GM19463 (cell line): ENCODE measurements around the gene TANC2.
"Not testable (repeated sequence)": the region's sequence is repeated elsewhere in the genome, so short reads cannot be mapped to it uniquely, and the experiment has no call there.

Experiments
- ATAC-seq: cut with Tn5 transposase; IDR thresholded peaks from one replicate; pipeline ENCODE4 v1.9.1; 2021; ENCODE audit warnings: mild to moderate bottlenecking, moderate library complexity; ENCODE audit not compliant: unreplicated experiment

The TANC2 gene

DNA sequence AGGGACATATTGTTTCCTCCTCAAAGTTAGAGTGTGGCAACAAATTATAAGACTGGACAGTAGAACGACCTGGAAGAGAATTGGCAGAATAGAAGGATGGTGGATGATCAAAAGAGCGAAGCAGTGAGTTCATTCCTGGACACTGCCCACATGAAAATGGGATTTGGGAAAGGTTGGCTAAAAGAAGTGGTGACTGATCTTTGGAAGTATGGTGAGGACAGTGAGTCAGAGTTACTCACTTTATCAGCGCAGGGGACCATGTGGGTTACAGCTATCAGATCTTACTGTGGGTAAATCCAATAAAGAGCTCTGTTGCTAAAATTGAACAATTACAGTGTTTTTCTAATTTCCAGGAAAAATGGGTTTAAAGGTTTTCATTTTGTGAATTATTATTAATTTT, 2.7 kb upstream of the TANC2 start:
- ATAC-seq = no peak

DNA sequence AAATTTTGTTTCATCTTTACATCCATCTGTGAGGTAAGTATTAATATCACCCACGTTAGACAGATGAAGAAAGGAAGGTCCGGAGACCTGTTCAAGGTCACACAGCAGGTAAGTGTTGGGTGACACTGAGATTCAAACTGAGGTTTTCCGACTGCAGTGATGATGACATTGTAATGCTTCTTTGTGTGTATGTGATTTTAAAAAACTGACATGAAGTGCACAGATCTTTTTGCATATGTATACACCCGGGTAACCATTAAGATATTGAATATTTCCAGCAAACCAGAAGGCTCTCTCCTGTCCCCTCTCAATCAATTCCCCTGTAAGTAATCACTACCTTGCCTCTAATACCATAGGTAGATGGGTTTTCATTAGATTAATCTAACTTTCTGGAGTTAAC, 1.5 kb upstream of the TANC2 start:
- ATAC-seq = no peak

DNA sequence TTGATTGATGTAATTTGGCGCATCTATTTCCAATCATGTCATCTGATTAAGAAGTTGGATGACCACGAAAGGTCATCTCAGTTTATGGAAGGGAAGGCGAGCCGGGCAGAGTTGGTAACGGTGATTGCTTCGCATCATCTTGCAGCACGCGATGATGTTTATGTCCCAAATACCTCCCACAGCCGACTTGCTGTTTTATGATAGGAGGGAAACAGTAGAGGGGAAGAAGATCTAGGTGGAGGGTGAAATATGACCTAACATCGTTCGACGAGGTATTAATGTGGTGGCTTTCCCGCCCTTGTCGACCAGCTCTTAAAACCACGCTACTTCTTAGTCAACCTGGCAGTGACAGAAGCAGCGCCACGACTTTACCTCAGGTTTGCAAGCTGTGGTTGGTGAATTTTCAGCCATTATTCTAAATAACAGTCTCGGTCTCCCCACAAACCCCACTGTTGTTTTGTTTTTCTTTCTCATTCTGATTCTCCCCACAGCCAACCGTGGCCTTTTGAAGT, 805 bp upstream of the TANC2 start:
- no peak for ATAC-seq

DNA sequence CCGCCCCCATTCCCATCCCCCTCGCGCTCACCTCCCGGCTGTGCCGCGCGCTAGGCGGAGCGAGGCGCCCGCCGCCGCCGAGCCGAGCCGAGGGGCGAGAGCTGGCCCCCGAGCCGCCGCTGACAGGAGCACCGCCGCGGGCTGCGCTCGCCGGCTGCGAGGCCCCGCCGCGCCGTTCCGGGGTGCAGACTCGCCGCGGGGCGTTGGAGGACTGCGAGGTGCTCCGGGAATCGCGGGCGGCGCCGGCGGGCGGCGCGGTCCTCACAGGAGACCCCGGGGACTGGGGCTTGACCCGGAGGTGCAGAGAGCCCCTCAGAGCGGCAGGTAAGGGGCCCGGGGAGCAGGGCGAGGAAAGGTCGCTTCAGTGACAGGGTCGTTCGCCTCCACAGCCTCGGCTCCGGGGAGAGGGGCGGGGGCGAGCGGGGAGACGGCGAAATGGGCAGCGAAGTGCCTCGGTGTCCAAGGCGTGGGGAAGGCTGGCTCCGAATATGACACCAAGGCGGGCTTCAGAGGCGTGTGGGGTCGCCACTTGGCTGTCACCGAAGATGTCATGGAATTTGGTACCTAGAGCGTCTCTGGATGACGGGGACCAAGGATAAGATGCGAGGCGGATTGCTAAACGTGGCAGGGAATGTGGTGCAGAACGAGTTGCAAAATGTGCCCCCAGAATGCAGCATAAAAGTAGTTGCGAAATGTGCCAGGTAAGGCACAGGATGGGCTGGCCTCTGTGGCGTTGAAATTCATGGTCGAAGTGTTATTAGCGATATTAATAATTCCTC, 580 bp downstream of the TANC2 start:
- ATAC-seq = no peak

DNA sequence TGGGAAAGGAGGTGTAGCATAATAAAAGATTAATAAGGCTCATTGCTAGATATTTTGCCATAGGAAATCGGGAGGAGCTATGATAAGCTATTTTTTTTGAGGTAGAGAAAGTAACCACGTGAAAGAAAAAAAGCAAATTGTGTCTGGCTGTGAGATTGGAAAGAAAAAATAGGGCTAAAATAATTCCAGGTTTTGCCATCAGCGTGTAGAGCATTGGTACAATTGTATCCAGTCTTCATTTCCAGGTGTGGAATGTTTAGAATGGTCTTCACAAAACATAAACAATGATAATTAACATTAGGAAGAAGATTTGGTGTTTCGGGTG, 1.1 kb downstream of the TANC2 start:
- no peak for ATAC-seq

DNA sequence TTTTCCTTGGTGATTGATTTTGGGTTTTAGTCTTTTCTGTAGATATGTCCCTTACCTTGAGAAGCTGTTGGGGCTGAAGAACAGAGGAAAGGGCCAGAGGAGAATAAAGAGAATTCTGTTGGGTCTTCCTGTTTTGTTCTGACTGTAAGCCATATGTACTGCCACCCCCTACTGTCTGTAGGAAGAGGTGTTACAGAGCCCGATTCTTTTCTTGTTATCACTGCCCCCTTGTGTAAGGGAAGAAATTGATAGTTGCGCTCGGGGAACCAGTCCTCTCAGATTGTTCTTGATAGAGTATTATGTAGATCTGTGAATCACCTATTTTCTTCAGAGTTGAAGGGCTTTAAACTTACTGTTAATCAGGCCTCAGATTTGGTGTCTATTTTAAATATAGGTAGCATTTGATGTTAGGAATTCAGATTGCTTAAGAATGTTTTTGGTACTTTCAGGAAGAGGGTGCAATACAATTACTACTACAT, 2.4 kb downstream of the TANC2 start:
- ATAC-seq = peak; percentile 64

DNA sequence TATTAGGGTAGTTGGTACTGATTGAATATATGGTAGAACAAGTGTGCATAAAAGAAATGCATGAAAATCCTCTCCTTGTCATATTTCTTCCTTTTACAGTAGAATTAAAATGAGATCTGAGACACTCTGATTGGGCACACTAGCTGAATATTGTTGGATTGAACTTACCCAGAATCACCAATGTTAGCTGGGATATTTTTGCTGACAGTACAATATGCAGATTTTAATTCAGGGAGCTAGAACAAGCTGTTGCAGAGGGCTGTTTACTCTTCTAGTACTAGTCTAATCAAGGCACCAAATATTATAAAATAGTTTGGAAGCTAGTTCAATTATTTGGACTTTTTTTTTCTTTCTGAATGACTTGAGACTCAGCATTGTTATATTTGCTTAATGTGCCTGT, 4.6 kb downstream of the TANC2 start:
- no peak for ATAC-seq

DNA sequence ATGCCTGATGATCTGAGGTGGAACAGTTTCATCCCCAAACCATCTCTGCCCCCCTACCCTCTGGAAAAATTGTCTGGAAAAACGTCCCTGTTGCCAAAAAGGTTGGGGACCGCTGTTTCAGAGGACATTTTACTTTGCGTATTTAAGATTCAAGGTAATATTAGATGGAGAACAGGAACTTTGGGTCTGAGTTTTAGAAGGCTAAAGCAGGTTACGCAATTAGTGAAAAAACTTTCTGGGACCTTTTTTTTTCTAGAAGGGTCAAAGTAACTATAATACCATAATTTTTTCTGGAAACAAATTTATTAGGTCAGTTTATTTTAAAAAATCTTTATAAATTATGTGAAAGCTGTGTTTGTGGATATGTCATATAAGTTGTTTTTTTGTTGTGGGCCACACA, 5.8 kb downstream of the TANC2 start:
- no peak for ATAC-seq

DNA sequence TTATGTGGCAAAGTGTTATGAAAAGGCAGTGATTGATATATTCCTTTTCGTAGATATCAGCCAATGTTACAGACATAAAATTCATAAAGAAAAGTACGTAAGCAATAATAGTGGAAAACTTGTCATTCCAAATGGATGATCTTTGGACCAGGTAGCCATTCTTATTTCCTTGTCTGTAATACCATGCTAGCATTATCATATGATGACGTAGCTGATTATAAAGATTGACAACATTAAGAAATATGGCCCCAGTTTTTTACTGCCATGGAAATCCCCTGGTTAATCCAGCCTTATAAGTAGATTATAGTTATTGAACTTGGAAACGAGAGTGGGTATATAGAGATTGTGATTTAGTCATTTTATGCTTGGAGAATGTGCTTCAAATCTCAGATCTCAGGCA, 8.8 kb downstream of the TANC2 start:
- no peak for ATAC-seq

DNA sequence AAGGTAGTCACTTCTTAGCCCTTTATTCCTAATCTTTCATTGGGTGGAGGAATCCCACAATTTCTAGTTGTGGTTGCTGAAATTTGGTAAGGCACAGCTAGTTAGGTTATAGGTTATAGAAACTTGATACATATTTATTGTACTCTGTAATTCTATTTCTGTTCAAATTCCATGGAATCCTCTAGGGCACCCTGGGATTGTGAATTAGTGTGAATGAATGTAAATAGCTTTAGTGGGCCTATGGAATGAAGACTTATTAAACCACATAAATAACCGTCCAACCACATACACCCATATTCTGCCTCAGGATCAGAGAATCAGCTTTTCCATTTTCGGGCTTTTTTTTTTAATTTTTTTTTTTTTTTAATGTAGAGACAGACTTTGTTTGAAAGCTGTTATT, 9.2 kb downstream of the TANC2 start:
- no peak for ATAC-seq

DNA sequence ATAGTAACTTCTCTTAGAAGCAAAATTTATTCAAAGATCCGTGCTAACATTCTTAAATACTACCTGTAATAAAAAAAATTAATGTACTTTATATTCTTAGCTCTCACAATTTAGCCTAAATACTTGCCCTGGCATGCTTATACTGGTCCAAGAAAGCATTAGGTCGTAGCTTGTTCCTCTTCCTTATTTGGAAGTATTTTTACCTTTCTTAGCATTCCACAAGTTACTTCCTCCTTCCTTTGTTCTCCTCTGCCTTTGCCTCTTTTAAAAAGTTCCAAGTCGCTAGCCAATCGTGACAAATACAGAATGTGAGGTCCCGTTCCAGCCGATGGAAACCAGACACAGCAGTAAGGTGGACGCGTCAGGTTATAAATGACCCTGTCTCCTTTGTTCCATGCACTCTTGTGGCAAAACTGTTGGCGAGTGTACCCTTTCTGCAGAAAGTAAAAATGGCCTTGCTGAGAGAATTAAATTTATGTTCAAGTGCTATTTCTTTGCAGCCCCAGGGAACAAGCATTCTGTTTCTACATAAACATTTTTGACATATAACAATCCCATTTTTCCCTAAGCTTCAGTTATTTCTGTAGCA, 10.7 kb downstream of the TANC2 start:
- ATAC-seq = not testable (repeated sequence)

DNA sequence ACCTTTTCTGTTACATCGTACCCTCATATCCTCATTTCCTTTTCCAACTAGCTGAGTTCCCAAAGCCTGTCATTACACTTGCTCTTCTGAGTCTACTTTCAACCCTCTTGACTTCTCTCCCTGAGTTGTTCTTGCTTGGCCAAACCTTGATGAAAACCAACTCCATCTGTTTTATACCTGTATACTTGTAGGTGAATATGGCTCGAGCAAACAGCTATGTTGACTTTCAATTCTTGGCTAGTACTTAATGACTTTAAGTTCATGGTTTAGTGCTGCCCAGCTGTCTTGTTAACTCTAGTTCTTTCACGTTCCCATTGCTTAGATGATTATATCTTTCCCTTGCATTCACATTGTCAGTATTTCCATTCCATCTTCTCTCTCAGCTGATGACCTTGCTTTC, 14.8 kb downstream of the TANC2 start:
- no peak for ATAC-seq

DNA sequence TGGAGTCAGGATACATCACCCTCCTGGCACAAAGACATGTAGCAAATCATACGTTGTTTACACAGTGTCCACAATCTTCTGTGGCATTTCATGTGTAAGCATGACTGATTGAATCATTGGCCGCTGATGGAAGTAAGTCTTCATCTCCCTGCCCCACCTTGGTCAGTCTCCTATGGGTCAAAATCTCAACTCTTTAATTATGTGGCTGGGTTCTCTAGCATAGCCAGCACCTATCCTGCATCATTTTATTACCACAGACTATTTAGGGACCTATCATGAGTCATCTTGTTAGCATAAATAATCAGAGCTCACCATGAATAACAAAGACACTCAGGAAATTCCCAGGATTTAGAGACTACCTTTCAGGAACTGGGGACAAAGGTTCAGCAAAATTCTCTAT, 15.9 kb downstream of the TANC2 start:
- no peak for ATAC-seq

DNA sequence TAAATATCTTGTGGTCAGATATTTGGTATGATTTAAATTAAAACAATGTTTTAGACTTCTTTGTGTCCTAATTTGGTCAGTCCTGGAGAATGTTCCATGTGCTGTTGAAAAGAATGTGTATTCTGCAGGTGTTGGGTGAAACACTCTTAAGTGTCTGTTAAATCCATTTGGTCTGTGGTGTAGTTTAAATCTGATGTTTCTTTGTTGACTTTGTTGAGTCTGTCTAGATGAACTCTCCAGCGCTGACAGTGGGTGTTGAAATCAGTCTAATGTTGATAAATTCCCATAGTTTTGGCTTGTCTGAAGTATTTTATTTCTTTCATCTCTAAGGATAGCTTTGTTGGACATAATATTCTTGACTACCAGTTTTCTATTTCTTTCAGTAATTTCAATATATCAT, 18.8 kb downstream of the TANC2 start:
- no peak for ATAC-seq

DNA sequence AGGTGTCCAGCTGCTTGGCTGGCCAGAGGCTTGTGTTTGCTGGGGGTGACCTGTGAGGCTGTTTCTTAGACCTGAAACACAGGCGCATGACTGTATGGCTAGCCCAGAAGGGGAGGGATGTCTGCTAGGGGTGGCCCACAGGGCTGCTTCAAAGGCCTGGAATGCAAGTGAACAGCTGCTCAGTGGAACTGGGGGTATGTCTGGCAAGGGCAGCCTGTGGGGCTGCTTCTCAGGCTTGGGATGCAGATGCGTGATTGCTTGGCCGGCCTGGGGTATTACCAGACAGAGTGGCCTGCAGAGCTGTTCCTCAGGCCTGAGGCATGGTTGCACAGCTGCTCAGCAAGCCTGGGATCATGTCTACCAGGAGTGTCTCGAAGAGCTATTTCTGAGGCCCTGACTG, 20.5 kb downstream of the TANC2 start:
- no peak for ATAC-seq

DNA sequence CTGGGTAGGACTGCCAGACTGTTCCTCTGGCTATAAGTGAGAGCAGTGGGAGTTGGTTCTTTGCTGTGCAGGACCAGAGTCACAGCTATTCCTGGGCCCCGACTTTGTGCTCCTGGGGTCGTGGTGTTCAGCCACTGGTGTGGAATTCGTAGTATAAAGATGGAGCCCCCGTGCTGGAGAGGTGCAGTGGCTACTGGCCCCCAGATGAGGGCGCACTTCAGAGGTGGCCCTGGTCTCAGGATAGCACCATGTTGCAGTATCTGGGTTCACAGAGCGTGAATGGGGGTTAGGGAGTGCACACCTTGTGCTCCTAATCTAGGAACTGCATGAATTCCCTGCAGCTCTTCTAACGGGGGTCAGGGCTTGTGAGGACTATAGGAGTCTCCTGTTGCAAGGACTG, 21.1 kb downstream of the TANC2 start:
- ATAC-seq = no peak

DNA sequence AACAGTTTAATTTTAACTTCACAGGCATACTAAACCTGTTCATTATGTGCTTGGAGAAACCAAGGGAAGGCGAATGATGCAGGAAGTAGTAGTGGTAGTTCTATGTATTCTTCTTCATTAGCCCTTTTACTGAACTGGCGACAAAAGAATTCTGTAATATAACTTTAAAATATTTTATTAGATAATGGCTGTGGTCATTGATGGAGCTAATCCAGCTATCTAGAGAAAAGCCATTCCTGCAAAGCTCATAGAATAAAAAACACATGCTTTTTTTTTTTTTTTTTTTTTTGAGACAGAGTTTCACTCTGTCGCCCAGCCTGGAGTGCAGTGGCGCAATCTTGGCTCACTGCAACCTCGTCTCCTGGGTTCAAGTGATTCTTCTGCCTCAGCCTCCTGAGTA, 23.5 kb downstream of the TANC2 start:
- no peak for ATAC-seq

DNA sequence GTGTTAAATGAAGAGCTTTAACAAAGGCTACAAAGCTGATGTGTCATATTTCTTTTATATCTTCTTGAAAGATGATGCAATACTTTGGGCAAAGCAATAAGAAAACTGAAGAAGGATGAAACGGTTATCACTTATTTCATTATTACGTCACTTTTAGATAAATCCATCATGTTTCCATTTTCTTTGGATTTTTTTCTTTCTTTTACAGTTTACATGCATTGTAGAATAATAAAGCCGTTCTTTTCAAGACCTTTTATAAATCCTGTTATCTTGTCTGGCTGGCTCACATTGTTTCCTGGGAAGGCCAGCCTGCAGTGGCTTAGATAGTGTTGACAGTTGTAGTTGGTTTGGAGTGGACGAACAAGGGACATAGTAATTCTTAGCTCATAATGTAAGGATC, 28.9 kb downstream of the TANC2 start:
- ATAC-seq = no peak

DNA sequence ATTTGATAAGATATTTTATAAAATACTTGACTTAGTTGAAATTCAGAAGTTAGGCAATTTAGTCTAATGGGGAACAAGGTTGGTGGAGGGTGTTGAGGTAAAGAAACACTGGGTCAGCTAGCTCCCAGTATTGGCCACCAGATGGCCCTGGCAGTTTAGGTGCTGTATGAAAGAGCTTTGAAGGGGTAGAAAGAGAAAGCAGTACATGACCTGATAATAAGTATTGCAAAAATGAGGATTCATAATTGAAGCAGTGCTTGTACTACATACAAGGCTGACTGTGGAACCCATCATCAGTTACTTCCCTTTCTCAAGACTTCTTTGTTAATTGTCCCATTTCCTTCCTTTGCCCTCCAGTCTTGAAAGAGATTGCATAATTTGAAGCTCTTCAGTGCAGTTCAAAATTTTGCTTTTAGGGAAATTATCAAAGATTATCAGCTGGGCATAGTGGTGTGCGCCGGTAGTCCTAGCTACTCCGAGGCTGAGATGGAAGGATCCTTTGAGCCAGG, 29.4 kb downstream of the TANC2 start:
- no peak for ATAC-seq

DNA sequence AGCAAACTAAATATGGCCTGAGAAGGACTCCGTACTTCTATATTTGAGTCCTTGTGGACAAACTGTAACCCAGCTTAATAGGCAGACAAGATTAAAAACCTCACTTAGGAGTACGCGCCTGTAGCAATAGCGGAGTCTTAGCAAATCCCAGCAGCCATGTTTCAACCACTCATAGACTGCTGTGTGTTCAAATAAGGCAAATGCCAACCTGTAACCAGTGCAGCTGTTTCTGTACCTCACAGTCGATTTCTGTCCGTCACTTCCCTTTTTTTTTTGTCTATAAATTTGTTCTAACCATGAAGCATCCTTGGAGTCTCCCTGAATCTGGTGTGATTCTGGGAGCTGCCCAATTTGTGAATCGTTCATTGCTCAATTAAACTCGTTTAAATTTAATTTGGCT, 30.2 kb downstream of the TANC2 start:
- no peak for ATAC-seq

DNA sequence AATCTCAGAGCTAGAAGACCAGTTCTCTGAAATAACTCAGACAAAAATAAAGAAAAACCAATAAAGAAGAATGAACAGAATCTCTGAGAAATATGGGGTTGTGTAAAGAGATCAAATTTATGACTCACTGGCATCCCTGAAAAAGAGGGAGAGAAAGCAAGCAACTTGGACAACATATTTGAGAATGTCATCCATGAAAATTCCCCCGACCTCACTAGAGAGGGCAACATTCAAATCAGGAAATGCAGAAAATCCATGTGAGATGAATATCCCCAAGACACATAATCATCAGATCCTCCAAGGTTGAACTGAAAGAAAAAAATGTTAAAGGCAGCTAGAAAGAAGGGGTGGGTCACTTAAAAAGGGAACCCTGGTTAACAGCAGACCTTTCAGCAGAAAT, 32.1 kb downstream of the TANC2 start:
- no peak for ATAC-seq

DNA sequence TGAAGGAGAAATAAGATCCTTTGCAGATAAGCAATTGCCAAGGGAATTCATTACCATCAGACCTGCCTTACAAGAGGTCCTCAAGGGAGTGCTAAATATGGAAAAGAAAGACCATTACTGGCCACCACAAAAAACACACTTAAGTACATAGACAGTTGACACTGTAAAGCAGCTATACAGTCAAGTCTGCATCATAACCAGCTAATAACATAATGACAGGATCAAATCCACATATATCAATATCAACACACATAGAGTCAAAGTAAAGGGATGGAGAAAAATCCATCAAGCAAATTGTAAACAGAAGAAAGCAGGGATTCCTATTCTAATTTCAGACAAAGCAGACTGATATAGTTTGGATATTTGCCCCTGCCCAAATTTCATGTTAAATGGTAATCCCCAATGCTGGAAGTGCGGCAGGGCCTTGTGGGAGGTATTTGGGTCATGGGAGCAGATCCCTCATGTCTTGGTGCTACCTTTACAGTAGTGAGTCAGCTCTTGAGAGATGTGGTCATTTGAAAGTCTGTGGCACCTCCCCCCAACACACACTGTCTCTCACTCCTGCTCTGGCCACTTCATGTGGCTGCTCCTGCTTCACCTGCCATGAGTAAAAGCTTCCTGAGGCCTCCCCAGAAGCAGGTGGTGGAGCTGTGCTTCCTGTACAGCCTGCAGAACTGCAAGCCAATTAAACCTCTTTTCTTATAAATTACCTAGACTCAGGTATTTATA, 32.8 kb downstream of the TANC2 start:
- ATAC-seq = no peak
